ENCODE results near the gene SETD5. TPM values are rescaled to one million over a fixed set of nuclear protein-coding genes. Genes with fewer than 3 reads are reported as not detected.

Gene SETD5
- polyA plus RNA-seq, 1 donor = 111 TPM

DNA sequence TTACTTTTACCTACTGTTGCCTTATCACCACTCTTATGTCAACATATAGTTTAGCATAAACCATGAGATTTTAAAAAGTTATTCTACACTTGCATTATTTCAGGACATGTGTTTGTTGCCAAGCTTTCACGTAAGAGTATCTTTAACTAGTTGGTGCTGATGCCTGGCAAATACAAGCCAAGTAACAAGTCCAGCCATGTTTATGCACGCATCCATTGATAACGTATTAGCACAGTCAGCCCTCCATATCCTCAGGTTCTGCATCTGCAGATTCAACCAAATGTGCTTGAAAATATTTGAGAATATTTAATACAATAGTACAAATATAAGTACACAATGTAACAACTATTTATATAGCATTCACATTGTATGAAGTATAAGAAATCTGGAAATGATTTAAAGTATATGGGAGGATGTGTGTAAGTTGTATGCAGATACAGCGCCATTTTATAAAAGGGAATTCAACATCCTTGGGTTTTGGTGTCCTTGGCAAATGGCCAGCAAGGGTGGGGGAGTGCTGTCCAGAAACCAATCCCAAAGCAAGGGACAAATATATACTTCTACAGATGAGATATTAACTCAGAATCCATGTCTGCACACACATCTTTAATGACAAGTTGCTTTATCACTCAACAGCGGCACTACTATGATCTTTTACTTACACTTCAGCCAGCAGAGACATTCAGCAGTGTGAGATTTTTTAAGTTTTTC, 8.7 kb upstream of the SETD5 start:
- no peak for DNase-seq

DNA sequence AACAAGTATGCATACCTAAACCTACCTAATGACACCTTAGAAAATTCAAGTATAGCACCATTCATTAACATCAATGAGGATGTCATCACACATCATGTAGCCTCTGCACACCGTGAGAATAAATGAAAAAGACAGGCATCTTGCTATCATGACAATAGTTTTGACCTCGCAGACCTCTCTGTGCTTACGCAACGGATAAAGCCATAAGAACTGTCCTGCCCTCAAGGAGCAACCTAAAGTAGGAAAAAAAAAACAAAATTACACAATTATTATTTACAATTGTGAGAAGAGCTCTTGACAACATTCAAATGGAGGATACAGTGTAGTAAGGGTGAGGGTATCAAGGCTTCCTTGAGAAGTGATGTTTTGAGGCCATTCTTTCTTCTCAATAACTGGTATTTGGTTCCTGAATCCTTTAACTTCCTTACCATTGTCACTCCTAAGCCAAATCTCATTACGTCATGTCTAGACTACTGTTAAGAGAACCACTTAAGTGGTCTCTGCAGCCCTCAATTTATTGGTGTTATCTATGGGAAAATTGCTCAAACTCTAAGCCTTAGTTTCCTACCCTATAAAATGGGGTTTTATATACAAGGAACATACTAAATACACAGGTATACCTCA, 7.0 kb upstream of the SETD5 start:
- DNase-seq = no peak

DNA sequence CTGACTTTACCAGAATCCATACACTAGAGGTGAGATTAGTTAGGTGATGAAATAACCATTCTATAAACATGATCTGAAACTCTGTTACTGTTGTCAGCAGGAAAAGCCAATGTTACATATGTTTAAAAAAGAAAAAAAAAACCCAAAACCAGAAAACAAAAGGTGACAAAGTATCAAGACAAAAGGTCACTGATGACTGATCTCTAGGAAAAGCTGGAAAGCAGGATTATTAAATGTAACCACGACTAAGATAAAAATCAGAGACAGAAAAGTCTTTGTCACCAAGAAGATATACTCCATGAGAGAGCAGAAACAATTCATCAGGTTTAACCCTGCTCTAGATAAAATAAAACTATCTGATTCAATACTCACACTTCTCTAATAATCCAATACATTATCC, 5.4 kb upstream of the SETD5 start:
- DNase-seq = no peak

DNA sequence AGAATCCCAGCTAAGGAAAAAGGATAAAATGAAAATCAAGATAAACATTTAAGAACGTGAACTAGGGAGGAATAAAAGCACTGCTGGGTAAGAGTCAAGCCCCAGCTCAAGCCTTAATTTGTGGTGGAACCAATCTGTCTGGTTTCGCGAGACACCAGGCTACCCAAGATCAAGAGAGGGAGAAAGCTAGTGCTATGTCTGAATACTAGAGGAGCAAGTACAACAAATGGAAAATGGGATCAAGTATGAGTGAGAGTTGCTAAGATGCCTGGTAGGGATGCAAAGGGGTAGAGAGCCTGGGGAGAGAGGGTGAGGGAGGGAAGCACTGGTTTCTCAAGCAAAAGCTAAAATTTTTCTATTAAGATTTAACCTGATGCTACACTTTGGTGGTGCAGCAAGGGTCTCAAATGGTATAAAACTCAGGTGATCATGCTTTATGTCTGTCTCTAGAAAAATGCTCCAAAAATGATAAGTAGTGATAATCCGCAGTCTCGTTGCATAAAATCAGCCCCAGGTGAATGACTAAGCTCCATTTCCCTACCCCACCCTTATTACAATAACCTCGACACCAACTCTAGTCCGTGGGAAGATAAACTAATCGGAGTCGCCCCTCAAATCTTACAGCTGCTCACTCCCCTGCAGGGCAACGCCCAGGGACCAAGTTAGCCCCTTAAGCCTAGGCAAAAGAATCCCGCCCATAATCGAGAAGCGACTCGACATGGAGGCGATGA, 1.7 kb upstream of the SETD5 start:
- DNase-seq = no peak

DNA sequence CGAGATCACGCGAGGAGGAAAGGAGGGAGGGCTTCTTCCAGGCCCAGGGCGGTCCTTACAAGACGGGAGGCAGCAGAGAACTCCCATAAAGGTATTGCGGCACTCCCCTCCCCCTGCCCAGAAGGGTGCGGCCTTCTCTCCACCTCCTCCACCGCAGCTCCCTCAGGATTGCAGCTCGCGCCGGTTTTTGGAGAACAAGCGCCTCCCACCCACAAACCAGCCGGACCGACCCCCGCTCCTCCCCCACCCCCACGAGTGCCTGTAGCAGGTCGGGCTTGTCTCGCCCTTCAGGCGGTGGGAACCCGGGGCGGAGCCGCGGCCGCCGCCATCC, 1.1 kb upstream of the SETD5 start:
- no peak for DNase-seq

DNA sequence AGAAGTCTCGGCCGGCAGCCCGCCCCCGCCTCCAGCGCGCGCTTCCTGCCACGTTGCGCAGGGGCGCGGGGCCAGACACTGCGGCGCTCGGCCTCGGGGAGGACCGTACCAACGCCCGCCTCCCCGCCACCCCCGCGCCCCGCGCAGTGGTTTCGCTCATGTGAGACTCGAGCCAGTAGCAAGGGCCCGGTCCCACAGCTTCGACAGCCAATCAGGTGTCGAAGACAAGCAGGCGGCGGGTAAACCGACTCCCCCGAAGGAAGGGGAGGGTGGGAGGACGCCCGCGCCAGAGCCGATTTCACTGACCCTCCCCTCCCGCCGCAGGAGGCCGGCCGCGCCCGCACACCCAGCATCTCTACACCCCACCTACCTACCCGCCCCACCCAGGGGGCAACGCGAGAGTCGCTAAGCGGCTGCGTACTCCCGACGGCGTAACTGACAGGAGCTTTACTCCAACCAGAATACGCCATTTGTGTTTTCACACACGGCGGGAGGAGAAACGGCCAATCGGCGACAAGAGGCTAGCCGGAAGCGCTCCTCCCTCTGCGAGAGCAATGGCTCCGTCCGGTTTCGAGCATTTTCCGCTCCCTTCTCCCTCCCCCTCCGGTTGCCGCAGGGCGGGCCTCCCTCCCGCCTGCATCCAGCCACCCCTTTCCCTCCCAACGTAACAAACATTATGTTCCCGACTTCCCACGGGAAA, 633 bp upstream of the SETD5 start:
- peak; percentile 98 for DNase-seq

DNA sequence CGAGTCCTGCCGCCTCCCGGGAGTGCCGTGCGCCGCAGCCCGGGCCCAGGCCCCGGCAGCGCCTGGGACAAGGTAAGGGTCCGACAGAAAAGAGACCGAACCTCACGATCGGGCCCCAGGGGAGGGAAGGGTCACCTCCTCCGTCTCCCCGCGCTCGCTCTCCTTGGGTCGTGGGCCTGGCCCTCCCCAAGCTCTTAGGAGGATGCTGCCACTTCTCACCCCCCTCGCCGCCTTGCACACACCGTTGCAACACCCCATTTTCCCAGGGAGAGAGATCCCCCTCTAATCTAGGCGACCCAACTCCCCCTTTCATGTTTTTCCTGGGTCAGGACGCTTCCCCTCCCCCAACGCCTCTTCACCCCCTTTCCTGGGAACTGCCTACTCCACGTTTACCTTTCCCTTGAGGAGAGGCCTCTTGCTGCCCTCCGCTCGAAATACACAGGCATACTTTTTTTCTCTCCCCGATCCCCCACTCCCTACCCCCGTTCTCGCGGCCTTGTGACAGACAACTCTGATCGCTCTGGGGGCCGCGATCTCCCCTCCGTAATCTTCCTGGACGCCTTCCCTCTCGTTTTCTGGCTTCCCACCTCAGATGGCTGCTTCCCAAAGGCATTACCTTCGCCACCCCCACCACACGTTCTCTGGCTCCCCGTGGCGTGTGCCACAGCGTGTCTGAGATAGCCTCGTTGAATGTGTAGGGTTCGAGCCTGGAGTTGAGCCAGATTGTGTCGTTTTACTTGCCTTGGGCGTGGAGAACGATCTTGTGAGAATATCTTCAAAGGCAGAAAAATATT, 688 bp downstream of the SETD5 start:
- DNase-seq = peak; percentile 63

DNA sequence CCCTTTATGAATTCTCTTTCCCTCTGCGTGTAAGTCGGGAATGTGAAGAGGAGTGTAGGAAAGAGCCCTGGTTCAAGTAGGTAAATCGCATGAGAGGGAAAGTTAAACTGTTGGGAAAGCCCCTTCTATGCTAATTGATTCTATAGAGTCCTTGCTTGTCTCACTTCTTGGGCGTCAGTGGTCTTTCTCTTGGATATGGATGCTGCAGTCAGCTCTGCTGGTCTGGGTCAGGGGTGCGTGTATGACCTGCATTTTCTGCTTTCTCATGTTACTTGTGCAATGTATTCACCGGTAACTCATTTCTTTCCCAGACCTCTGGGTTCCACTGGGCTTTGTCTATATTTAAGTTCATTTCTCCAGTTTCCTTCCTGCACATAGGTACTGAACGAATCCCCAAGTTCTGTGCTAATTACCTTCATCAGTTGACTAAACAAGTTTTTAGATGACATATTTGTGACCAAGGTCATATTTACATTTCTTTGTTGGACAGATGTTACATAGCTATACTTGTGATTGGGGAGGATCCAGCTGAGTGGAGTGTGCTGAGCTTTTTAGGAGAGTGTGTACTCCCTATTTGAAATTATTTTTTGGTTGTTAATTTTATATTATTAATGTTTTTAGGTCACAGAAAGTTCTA, 1.4 kb downstream of the SETD5 start:
- peak; percentile 40 for DNase-seq

DNA sequence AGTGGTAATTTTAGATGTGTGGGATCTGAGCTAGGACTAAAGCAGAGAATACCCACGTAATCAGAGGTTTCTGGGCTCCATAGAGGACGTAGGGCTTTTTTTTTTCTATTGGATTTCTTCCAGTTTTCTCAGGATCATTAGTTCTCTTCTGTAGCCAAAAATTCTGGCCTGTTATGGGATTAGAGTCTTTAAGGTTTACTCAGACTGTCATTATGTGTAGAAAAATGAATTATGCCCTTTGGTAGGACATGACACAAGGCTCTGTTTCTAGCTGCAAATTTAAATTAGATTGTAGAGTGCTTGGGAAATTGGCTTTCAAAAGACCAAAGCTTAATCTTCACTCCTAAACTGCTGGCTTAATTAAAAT, 1.9 kb downstream of the SETD5 start:
- no peak for DNase-seq

DNA sequence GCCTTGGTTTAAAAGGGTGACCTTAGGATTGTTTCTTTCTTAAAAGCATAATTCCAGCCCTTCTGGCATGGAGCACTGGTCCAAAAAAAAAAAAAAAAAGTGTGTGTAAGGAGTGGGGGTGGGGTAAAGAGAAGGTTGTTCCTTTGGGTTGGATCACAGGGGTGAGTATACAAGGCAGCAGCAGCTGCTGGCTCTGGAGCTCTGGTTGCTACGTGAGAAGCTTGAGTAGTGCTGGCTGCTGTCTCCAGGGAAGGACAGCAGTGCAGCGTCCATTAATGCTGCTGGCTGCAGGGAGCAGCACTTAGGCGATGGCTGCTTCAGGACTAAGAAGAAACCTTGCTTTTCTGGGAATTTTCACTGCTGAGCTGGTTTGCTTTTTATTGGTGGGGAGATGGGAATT, 2.3 kb downstream of the SETD5 start:
- DNase-seq = peak; percentile 88

DNA sequence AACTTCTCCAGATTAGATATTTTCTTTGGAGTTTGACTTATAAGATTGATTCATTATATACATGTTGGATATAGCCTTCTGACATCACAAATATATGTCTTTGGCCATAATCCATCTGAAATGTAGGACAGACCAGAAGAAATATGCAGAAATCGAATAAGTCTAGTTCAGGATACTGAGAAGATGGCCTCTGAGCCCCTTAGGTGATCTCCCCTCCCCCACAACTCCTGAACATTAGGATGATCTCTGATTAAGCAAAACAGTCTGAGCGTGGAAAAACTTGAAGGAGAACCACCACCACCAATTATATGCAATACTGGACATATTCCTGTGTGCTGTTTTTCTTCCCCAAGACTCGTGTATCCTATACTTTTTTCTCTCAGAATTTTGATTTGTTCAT, 3.2 kb downstream of the SETD5 start:
- DNase-seq = no peak

DNA sequence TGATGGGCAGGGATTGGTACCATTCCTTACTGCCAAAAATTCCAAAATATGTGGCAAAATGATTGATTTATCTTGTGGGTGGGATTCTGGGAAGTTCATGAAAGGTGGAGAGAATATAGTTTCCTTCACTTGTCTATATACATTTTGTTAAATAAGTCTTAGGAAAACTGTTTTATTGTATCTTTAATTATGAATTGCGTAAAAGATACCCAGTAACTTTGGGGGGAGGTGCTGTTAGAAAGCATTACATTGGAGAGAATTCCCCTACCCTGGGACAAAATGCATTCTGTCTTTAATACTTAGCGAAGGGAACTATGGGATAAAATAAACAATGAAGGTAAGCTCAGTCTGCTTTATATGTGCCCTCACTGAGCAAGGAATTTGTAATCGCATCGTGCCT, 4.6 kb downstream of the SETD5 start:
- DNase-seq = no peak

DNA sequence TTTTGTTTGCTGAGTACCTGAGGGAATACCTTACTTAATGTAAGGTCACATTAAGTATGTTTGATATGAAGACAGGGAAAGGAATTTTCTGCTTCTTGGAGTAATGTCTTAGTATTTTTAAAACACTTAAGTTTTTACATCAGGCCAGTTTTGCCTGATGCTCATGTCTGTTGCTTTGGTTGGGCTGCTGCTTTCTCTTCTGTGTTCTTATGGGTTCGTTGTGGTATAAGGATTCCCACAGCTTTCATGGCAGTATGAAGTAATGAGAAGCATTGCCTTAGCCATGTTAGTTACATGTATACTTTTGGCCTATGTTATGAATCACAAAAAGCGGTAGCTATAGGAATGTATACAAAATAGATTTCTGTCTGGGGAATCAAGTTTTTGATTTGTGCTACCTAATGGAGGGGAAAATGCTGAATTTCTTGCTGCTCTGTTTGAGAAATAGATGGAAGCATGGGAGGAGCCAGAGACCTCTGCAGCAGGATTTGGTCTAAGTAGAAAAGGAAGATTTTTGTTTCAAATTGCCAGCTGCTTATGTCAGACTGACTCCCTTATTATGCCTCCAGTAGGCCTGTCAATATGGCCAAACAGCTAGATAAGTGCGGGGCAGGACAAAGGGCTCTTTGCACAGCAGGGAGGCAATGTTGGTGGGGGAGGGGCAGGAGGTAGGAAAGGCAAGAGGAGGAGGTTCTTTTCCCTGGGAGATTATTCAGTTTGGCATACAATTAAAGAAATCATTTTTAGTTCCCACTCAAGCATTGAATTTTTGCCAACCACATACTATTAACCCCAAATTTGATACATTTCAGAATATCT, 5.2 kb downstream of the SETD5 start:
- DNase-seq = no peak

DNA sequence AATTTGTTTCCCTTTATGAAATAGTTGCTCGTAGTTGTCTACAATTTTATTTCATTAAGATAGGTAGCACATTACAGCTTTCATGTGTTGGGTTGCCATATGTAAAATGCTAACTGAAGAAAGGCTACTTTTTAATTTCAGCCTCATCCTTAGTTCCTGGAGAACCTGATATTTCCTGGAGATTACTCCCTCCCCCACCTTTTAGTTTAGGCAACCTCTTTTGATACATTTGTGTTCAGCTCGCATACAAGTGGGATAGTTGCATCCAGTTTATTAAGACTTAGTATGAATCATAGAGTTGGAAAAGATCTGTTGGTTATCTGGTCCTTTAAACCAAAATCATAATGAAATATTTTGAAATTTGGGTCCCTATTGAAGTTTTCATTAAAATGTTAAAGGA, 6.0 kb downstream of the SETD5 start:
- no peak for DNase-seq

DNA sequence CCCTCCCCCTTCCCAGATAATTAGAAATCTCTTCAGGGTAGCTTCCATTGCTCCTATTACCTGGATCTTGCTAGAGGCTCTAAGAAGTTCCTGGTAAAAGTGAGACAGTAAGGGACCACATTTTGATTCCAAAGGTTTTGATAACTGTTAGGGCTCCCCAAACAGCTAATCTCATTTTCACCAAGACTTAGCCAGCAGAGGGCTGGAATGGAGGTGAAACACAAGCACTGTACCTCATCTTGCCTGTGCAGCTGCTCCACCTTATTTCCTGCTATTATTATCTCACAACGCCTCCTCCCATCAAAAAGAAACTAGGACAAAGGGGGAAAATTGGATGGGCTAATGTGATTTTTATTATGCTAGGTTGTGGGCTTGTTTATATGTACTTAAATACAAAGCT, 7.3 kb downstream of the SETD5 start:
- DNase-seq = no peak

DNA sequence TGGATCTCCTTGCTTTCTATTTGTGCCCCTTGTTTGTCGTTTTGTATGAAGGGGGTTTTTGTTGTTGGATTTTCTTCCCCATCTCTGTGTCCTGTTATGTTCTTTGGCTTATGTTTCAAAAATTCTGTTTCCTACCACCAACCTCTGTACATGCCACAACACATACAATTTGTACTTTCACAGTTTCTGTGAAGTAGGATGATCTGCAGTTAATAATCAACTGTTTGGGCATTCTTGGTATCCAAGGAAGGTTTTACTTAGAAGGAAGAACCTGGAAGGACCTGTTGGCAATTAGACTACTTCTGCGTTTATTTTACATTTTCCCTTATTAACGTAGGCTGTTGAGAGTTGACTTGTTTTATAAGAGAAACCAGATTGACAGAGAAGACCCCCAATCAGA, 8.3 kb downstream of the SETD5 start:
- no peak for DNase-seq

DNA sequence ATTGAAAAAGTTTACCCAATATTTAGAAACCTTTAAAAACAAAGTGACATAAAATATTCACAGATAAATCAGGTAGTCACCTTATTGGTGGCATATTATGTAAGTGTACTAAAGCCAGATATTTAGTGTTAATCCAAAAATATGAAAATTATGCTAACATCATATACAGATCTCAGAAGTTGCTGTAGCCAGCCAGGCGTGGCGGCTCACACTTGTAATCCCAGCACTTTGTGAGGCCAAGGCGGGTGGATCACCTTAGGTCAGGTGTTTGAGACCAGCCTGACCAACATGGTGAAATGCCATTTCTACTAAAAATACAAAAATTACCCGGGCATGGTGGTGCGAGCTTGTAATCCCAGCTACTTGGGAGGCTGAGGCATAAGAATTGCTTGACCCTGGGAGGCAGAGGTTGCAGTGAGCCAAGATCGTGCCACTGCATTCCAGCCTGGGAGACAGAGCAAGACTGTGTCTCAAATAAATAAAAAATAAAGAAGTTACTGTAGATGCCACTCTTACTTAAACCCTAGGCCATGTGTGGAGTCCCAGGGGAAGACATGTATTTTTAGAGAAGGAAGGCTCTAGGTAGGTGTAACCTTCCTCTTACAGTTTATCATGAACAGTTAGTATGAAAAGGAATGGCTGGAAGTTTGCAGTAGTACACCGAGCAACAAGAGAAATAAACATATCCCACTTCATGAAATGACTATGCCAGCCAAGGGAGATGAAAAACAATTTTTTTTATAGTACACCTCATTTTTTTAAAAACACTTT, 9.6 kb downstream of the SETD5 start:
- DNase-seq = no peak

DNA sequence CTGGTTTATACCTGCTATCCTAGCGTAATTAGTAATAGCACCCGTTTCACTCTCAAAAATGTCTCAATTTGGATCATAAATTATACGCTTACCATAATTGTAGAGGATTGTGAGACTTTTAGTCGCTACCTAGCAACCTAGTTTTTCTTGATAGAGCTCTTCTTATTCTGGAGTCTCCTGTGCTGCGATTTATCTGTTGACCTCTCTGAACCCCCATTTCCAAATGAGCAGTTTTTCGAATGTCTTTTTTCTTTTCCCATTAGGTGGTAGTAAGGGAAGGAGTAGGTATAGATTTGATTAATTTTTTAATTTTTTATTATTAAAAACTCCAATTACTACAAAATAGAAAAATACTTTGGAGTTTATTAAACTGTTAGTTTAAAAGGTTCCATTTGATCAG, 10.6 kb downstream of the SETD5 start:
- no peak for DNase-seq

DNA sequence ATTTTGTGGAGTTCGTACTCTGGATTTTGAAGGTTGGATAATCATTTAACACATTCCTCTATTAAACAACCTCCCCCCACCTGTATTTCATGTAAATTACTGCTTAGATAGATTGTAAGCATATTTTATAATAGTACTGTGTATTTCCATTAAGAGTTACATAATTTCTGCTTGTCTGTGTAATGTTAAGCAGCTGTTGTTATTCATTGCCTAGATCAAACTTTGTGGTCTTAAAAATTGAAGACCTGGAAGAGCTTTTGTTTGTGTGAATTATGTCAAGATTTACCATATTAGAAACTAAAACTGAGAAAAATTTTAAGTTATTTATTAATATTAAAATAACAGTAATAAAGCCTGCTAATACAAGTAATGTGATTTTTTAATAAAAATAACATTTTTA, 11.1 kb downstream of the SETD5 start:
- DNase-seq = no peak

Measured in hindlimb muscle (tissue), 1 donor.